HepG2 (cell line): ENCODE results near the gene FAM111B. TPM values are rescaled to one million over a fixed set of nuclear protein-coding genes. Genes with fewer than 3 reads are reported as not detected.

Experiments used
- ARID2 ChIP-seq: sonication (generic); formaldehyde crosslinking; IDR thresholded peaks from 2 replicates; pipeline ENCODE4 v1.8.1; 2022; ENCODE audit warnings: mild to moderate bottlenecking, missing genetic modification reagents, borderline replicate concordance
- ASH2L ChIP-seq: fragments of 300-600, 200-600 bp; sonication (generic); IDR thresholded peaks from 2 replicates; pipeline ENCODE4 v1.7.0; 2017; ENCODE audit warnings: low read depth, mild to moderate bottlenecking, moderate library complexity, mixed read lengths, low read length; ENCODE audit not compliant: insufficient read length
- BORCS8-MEF2B ChIP-seq: sonication (generic); formaldehyde crosslinking; IDR thresholded peaks from 2 replicates; pipeline ENCODE4 v1.8.0; 2022; ENCODE audit warnings: mild to moderate bottlenecking, missing genetic modification reagents
- CERS6 ChIP-seq: sonication (generic); formaldehyde crosslinking; IDR thresholded peaks from 2 replicates; pipeline ENCODE4 v1.5.0; 2020; ENCODE audit warnings: missing genetic modification reagents
- DMAP1 ChIP-seq: IDR thresholded peaks from 2 replicates; pipeline ENCODE4 v1.6.1; 2016
- EHMT2 ChIP-seq: fragments of 200-600 bp; sonication (generic); IDR thresholded peaks from 2 replicates; pipeline ENCODE4 v1.7.0; 2017; ENCODE audit warnings: antibody characterized with exemption, low read depth, low read length, borderline replicate concordance
- EP300 ChIP-seq, 3 experiments: sonication (generic) in 1 of 3; formaldehyde crosslinking in 1 of 3; IDR thresholded peaks; 2 replicates each; pipeline versions ENCODE4 v1.5.1 to v1.6.1; 2011 to 2020; ENCODE audit warnings: low read depth in 2 of 3, low read length in 2 of 3, borderline replicate concordance in 1 of 3, improper control_type of control experiment in 1 of 3, mild to moderate bottlenecking in 1 of 3, missing genetic modification reagents in 1 of 3, moderate library complexity in 1 of 3
- HMGXB3 ChIP-seq: sonication (generic); formaldehyde crosslinking; IDR thresholded peaks from 2 replicates; pipeline ENCODE4 v1.4.0; 2020; ENCODE audit warnings: missing genetic modification reagents, borderline replicate concordance
- HOXA3 ChIP-seq: sonication (generic); formaldehyde crosslinking; IDR thresholded peaks from 2 replicates; pipeline ENCODE4 v1.5.0; 2020; ENCODE audit warnings: missing genetic modification reagents
- POGK ChIP-seq: sonication (generic); formaldehyde crosslinking; conservative IDR thresholded peaks from 2 replicates; pipeline ENCODE4 v1.8.0; 2022; ENCODE audit warnings: mild to moderate bottlenecking, moderate library complexity, missing genetic modification reagents
- SOX6 ChIP-seq, 2 experiments: fragments of 450-650 bp in 1 of 2; sonication (generic) in 1 of 2; formaldehyde crosslinking in 1 of 2; IDR thresholded peaks; 2 replicates each; pipeline versions ENCODE4 v1.4.0 to v1.6.1; 2017 to 2020; ENCODE audit warnings: antibody characterized with exemption in 1 of 2, mild to moderate bottlenecking in 1 of 2, missing genetic modification reagents in 1 of 2
- TARDBP ChIP-seq: sonication (generic); formaldehyde crosslinking; IDR thresholded peaks from 2 replicates; pipeline ENCODE4 v1.8.0; 2022; ENCODE audit warnings: mild to moderate bottlenecking, missing genetic modification reagents
- ZBTB10 ChIP-seq: sonication (generic); formaldehyde crosslinking; IDR thresholded peaks from 2 replicates; pipeline ENCODE4 v1.4.0; 2020; ENCODE audit warnings: missing genetic modification reagents, borderline replicate concordance
- ZFYVE20 ChIP-seq: sonication (generic); formaldehyde crosslinking; IDR thresholded peaks from 2 replicates; pipeline ENCODE4 v1.8.0; 2023; ENCODE audit warnings: low read depth, mild to moderate bottlenecking, moderate library complexity, missing genetic modification reagents, borderline replicate concordance
- ZNF484 ChIP-seq: sonication (generic); formaldehyde crosslinking; IDR thresholded peaks from 2 replicates; pipeline ENCODE4 v1.5.1; 2020; ENCODE audit warnings: mild to moderate bottlenecking, low read depth, missing genetic modification reagents, borderline replicate concordance
- ZNF580 ChIP-seq: IDR thresholded peaks from 2 replicates; pipeline ENCODE4 v1.6.1; 2016; ENCODE audit warnings: low read depth, borderline replicate concordance
- ZNF615 ChIP-seq: sonication (generic); formaldehyde crosslinking; IDR thresholded peaks from 2 replicates; pipeline ENCODE4 v1.5.0; 2020; ENCODE audit warnings: mild to moderate bottlenecking, missing genetic modification reagents, borderline replicate concordance
- polyA plus RNA-seq, 8 experiments: library from polyadenylated mRNA; depleted of rRNA in 3 of 8; stranded (reverse) in 7 of 8; unstranded in 1 of 8; fragments of >200 nt; fragmentation: Illumina TruSeq in 4 of 8; extraction: Trizol in 4 of 8; gene quantifications; 2 replicates each; pipeline versions ENCODE4 v1.2.1 to v1.2.3, GENCODE V29; 2011 to 2016; ENCODE audit warnings: low read depth in 4 of 8, missing spikeins in 1 of 8, mixed read lengths in 1 of 8; ENCODE audit not compliant: insufficient read depth in 1 of 8
- total RNA-seq, 5 experiments: library from RNA; depleted of rRNA; stranded (reverse); fragments of >200 nt; fragmentation: Illumina TruSeq; extraction: Trizol; gene quantifications; 2 replicates each; pipeline ENCODE4 v1.2.3, GENCODE V29; 2016; ENCODE audit warnings: low read depth in 1 of 5

Gene FAM111B
- total and polyA plus RNA-seq, 2 of the 13 experiments (the other 11 are each of a cell fraction or from before 2014, with no cell fraction given) = 1.6 to 28.2 TPM

GRCh38 chr11:59173964-59174663 lies 67.1 kb downstream of the FAM111B start (continued):
- TF ChIP-seq ZBTB10 (no peak), ZNF484 (CRISPR knock-in tag) (no peak), CERS6 (no peak), SOX6 (IDR thresholded peaks at IDR 0.05) (no peak), SOX6 (CRISPR knock-in tag; IDR thresholded peaks at IDR 0.05) (peak; percentile 83), ZNF580 (CRISPR knock-in tag) (no peak), BORCS8-MEF2B (no peak), TARDBP (CRISPR knock-in tag) (peak; percentile 82), ZNF615 (CRISPR knock-in tag) (no peak; the same call in 1 of the 2 replicates), ARID2 (CRISPR knock-in tag) (no peak), EP300 (IDR thresholded peaks at IDR 0.05; ENCODE audit: low read depth in 2 of 2, low read length in 2 of 2) (peak; percentile 82 to 83), EP300 (CRISPR knock-in tag; IDR thresholded peaks at IDR 0.05; ENCODE audit: borderline replicate concordance) (peak; percentile 53; the same call in 1 of the 2 replicates), HOXA3 (CRISPR knock-in tag) (peak; percentile 36; the same call in 1 of the 2 replicates), EHMT2 (no peak), POGK (CRISPR knock-in tag) (no peak), DMAP1 (CRISPR knock-in tag) (peak; percentile 63), HMGXB3 (CRISPR knock-in tag) (no peak), ASH2L (peak; percentile 71), ZFYVE20 (CRISPR knock-in tag) (no peak)
